ENCODE data around the gene TEX55. TPM values are rescaled to one million over a fixed set of nuclear protein-coding genes. Genes with fewer than 3 reads are reported as not detected.
"Not testable (repeated sequence)": the region's sequence is repeated elsewhere in the genome, so short reads cannot be mapped to it uniquely, and the experiment has no call there.

TEX55 gene
- total RNA-seq, 1 donor from 2014 or later = not detected

- no peak overlapping the region for H3K4me3 ChIP-seq
- H3K4me1 ChIP-seq = no peaks in the 10 kb centered on the region
- no peaks in the 10 kb centered on the region for H3K9me3 ChIP-seq
- H3K36me3 ChIP-seq = no peaks in the 10 kb centered on the region
- ATAC-seq = no peak
- no peak for DNase-seq
- intact Hi-C loops (cut with DNase I) = no loop called here
- H3K27me3 ChIP-seq = no peaks in the 10 kb centered on the region
- H3K27ac ChIP-seq = no peak overlapping the region
- no peak for TF ChIP-seq CTCF (IDR thresholded peaks at IDR 0.05)
Measured at GRCh38 chr3:119149484-119149883, 3.5 kb downstream of the TEX55 start.

GRCh38 chr3:119156868-119157267 lies 10.9 kb downstream of the TEX55 start:
- H3K36me3 ChIP-seq = no peaks in the 10 kb centered on the region
- no peak for ATAC-seq
- no peak for TF ChIP-seq CTCF (IDR thresholded peaks at IDR 0.05)

GRCh38 chr3:119157971-119158370 lies 12.0 kb downstream of the TEX55 start:
- TF ChIP-seq CTCF (IDR thresholded peaks at IDR 0.05) = no peak
- DNase-seq = no peak
- no peaks in the 10 kb centered on the region for H3K36me3 ChIP-seq

More at GRCh38 chr3:119156868-119157267, 10.9 kb downstream of the TEX55 start:
- intact Hi-C loops (cut with DNase I) = no loop called here
- Histone ChIP-seq H3K4me1 (no peaks in the 10 kb centered on the region), H3K27ac (no peak overlapping the region), H3K4me3 (no peak overlapping the region), H3K9me3 (no peaks in the 10 kb centered on the region), H3K27me3 (no peaks in the 10 kb centered on the region)
- DNase-seq = no peak

GRCh38 chr3:119160361-119160760 lies 14.4 kb downstream of the TEX55 start:
- ATAC-seq (no peak), DNase-seq (no peak)
- no peaks in the 10 kb centered on the region for H3K4me1 ChIP-seq
- intact Hi-C loops (cut with DNase I) = no loop called here
- no peak overlapping the region for H3K27ac ChIP-seq
- no peaks in the 10 kb centered on the region for H3K9me3 ChIP-seq
- H3K27me3 ChIP-seq = no peaks in the 10 kb centered on the region
- no peak overlapping the region for H3K4me3 ChIP-seq
- no peaks in the 10 kb centered on the region for H3K36me3 ChIP-seq
- TF ChIP-seq CTCF (IDR thresholded peaks at IDR 0.05) = no peak

More at GRCh38 chr3:119157971-119158370, 12.0 kb downstream of the TEX55 start:
- Histone ChIP-seq H3K9me3 (no peaks in the 10 kb centered on the region), H3K27me3 (no peaks in the 10 kb centered on the region), H3K4me1 (no peaks in the 10 kb centered on the region), H3K27ac (no peak overlapping the region), H3K4me3 (no peak overlapping the region)
- intact Hi-C loops (cut with DNase I) = no loop called here
- no peak for ATAC-seq

- Histone ChIP-seq H3K36me3 (no peaks in the 10 kb centered on the region), H3K27me3 (no peaks in the 10 kb centered on the region), H3K9me3 (no peaks in the 10 kb centered on the region), H3K4me3 (no peak overlapping the region), H3K4me1 (no peaks in the 10 kb centered on the region), H3K27ac (no peak overlapping the region)
- intact Hi-C loops (cut with DNase I) = no loop called here
- TF ChIP-seq CTCF (IDR thresholded peaks at IDR 0.05) = no peak
- ATAC-seq (no peak), DNase-seq (no peak)
Measured at GRCh38 chr3:119160815-119161214, 14.8 kb downstream of the TEX55 start.

GRCh38 chr3:119161240-119161639 lies 15.3 kb downstream of the TEX55 start:
- Histone ChIP-seq H3K4me1 (no peaks in the 10 kb centered on the region), H3K9me3 (no peaks in the 10 kb centered on the region), H3K27me3 (no peaks in the 10 kb centered on the region), H3K36me3 (no peaks in the 10 kb centered on the region), H3K27ac (no peak overlapping the region), H3K4me3 (no peak overlapping the region)
- DNase-seq (no peak), ATAC-seq (no peak)
- intact Hi-C loops (cut with DNase I) = no loop called here
- TF ChIP-seq CTCF (IDR thresholded peaks at IDR 0.05) = no peak

- DNase-seq; intact Hi-C loops (cut with DNase I); H3K9me3 ChIP-seq; ATAC-seq; H3K36me3 ChIP-seq; H3K27ac ChIP-seq; H3K4me3 ChIP-seq; H3K4me1 ChIP-seq; H3K27me3 ChIP-seq: not testable (repeated sequence)
Measured at GRCh38 chr3:119164745-119165144, 18.8 kb downstream of the TEX55 start.

Measured in upper lobe of right lung (tissue), 1 donor.